ENCODE data around the gene NTN4. TPM values are rescaled to one million over a fixed set of nuclear protein-coding genes. Genes with fewer than 3 reads are reported as not detected.

The NTN4 gene
- total and polyA plus RNA-seq, 4 donors = 22.1 to 72.4 (median 53.5) TPM

DNA sequence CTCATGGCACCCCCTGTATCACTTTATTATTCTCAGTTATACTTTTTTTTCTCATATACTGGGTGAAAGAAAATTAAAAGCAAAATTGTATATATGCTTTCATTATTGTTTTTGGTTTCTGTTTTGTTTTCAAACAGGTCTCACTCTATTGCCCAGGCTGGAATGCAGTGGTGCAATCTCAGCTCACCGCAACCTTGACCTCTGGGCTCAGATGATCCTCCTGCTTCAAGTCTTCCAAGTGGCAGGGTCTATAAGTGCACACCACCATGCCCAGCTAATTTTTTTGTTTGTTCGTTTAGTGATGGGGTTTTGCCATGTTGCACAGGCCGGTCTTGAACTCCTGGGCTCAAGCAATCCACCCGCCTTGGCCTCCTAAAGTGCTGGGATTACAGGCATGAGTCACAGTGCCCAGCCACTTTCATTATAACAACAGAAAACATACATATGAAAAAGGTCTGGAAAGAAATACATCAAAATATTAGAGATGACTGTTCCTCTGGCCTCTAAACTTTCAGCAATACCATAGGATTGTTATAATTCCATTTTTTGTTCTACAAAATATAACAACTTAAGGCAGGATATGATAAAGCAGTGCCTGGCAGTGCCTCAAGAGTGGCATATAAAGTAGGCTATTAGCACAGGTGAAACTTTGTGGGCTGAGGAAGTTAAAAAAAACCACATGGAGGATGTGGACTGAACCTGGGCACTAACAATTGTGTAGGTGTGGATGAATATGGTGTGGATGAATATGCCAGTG, 5.8 kb upstream of the NTN4 start:
- WGBS, 2 donors = 68 to 79% methylated on average over 4 of the region's 4 CpGs
- Histone ChIP-seq H3K27ac (ENCODE audit: low read depth in 1 of 2, low read length in 1 of 2) (no peak overlapping the region), H3K36me3 (ENCODE audit: control insufficient read depth in 4 of 4, insufficient read depth in 4 of 4, low read length in 4 of 4) (no peaks in the 10 kb centered on the region), H3K9me3 (ENCODE audit: control insufficient read depth in 4 of 4, insufficient read depth in 3 of 4, low read length in 3 of 4) (no peaks in the 10 kb centered on the region), H3K9ac (ENCODE audit: insufficient read depth in 1 of 2, low read length in 2 of 2) (no peak overlapping the region), H3K4me3 (no peak overlapping the region), H3K4me1 (ENCODE audit: control insufficient read depth in 5 of 5, insufficient read depth in 5 of 5, low read length in 5 of 5) (peaks cover 0 to 2% (median 0%) of the 10 kb centered on the region in 5 donors), H3K27me3 (ENCODE audit: control insufficient read depth in 3 of 3, insufficient read depth in 3 of 3, low read length in 2 of 3) (peaks cover 0 to 27% (median 22%) of the 10 kb centered on the region in 3 donors)
- TF ChIP-seq, protein P1, sequence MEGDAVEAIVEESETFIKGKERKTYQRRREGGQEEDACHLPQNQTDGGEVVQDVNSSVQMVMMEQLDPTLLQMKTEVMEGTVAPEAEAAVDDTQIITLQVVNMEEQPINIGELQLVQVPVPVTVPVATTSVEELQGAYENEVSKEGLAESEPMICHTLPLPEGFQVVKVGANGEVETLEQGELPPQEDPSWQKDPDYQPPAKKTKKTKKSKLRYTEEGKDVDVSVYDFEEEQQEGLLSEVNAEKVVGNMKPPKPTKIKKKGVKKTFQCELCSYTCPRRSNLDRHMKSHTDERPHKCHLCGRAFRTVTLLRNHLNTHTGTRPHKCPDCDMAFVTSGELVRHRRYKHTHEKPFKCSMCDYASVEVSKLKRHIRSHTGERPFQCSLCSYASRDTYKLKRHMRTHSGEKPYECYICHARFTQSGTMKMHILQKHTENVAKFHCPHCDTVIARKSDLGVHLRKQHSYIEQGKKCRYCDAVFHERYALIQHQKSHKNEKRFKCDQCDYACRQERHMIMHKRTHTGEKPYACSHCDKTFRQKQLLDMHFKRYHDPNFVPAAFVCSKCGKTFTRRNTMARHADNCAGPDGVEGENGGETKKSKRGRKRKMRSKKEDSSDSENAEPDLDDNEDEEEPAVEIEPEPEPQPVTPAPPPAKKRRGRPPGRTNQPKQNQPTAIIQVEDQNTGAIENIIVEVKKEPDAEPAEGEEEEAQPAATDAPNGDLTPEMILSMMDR (IDR thresholded peaks at IDR 0.05; ENCODE audit: control extremely low read depth, extremely low read depth) = no peak
- DNase-seq = no peak
- no peak for ATAC-seq (ENCODE audit: insufficient read depth, low FRiP score)

- Histone ChIP-seq H3K4me3 (peak overlapping the region; percentile 58), H3K27me3 (ENCODE audit: control insufficient read depth in 3 of 3, insufficient read depth in 3 of 3, low read length in 2 of 3) (peaks cover 0 to 58% (median 47%) of the 10 kb centered on the region in 3 donors), H3K9ac (ENCODE audit: insufficient read depth in 1 of 2, low read length in 2 of 2) (peak overlapping the region in 1 of 2 donors; percentile 14), H3K27ac (ENCODE audit: low read depth in 1 of 2, low read length in 1 of 2) (peak overlapping the region; percentile 63 to 71), H3K36me3 (ENCODE audit: control insufficient read depth in 4 of 4, insufficient read depth in 4 of 4, low read length in 4 of 4) (peaks cover 0 to 2% (median 0%) of the 10 kb centered on the region in 4 donors), H3K9me3 (ENCODE audit: control insufficient read depth in 4 of 4, insufficient read depth in 3 of 4, low read length in 3 of 4) (no peaks in the 10 kb centered on the region), H3K4me1 (ENCODE audit: control insufficient read depth in 5 of 5, insufficient read depth in 5 of 5, low read length in 5 of 5) (peaks cover 0 to 18% (median 3%) of the 10 kb centered on the region in 5 donors)
- ATAC-seq (ENCODE audit: insufficient read depth, low FRiP score) (peak; percentile 2), DNase-seq (peak; percentile 42 to 54 (median 42))
- WGBS, 2 donors = 3% methylated on average over 37 to 49 of the region's 49 CpGs
- TF ChIP-seq, protein P1 (IDR thresholded peaks at IDR 0.05; ENCODE audit: control extremely low read depth, extremely low read depth) = no peak
Observed at GRCh38 chr12:95790917-95791849, 619 bp upstream of the NTN4 start.

DNA sequence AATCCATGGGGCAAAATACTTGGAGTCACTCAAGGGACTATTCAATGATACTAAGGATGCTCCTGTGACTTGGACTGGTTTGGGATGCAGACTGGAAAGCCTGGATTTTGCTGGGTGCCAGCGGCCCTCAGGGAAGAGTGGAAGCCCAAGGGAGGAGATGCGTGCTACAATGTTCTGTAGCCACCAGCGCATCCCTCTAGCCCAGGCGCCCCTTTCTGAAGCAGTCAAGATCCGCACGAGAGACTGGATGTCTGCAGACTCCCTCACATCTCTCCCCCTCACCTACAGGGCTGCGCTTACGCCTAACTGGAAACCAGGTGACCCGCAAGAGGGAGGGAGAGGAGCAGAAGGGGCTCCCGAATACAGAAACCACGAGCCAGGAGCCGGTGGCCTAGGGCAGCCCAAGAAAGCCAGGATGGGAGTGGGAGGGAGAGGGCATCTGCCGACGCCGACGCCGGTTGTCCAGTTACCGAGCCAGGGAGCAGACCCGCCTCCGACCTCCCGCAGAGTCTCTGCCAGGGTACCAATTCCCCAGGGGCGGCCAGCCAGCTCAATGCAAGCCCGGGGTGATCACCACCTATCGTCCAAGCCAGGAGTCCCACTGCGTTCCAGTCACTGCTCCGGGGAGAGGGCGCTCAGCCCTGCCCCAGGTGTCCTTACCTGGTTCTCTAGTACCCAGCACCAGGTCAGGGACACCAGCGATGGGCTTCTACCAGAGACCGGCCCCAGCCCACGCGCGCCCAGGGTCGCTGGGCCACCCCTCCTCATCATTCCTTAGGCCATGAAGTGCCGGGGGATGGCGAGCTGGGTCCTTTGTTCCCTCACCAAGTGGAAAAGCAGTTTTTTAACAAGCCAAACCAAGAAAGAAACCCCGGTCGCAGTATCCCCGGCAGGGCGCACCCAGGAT, 1.2 kb downstream of the NTN4 start:
- ATAC-seq (ENCODE audit: insufficient read depth, low FRiP score) = no peak
- DNase-seq = peak in 2 of 3 donors; percentile 19 to 31
- Histone ChIP-seq H3K27me3 (ENCODE audit: control insufficient read depth in 3 of 3, insufficient read depth in 3 of 3, low read length in 2 of 3) (peaks cover 0 to 52% (median 47%) of the 10 kb centered on the region in 3 donors), H3K9ac (ENCODE audit: insufficient read depth in 1 of 2, low read length in 2 of 2) (no peak overlapping the region), H3K4me3 (peak overlapping the region; percentile 58), H3K9me3 (ENCODE audit: control insufficient read depth in 4 of 4, insufficient read depth in 3 of 4, low read length in 3 of 4) (no peaks in the 10 kb centered on the region), H3K27ac (ENCODE audit: low read depth in 1 of 2, low read length in 1 of 2) (peak overlapping the region; percentile 71 to 84), H3K36me3 (ENCODE audit: control insufficient read depth in 4 of 4, insufficient read depth in 4 of 4, low read length in 4 of 4) (peaks cover 0 to 2% (median 0%) of the 10 kb centered on the region in 4 donors), H3K4me1 (ENCODE audit: control insufficient read depth in 5 of 5, insufficient read depth in 5 of 5, low read length in 5 of 5) (peaks cover 0 to 20% (median 3%) of the 10 kb centered on the region in 5 donors)
- TF ChIP-seq, protein P1 (IDR thresholded peaks at IDR 0.05; ENCODE audit: control extremely low read depth, extremely low read depth) = no peak
- WGBS, 2 donors = 11 to 13% methylated on average over 38 to 39 of the region's 39 CpGs
